Spleen (tissue), 7 donors: ENCODE results near the gene BCAR3.

Experiments
- CTCF ChIP-seq, 11 experiments: fragments of 200-600 bp in 7 of 11; fragments of 450-650 bp in 4 of 11; sonication (generic) in 4 of 11; IDR thresholded peaks in 8 of 11; conservative IDR thresholded peaks in 3 of 11; 1 replicate in 7 of 11; 2 replicates in 4 of 11; pipeline versions ENCODE4 v1.4.0 to v1.8.0; 2016 to 2021; ENCODE audit warnings: antibody characterized with exemption in 11 of 11, inconsistent platforms in 4 of 11, mild to moderate bottlenecking in 1 of 11
- POLR2A ChIP-seq, 3 donors: fragments of 450-650 bp; IDR thresholded peaks; one replicate each; pipeline ENCODE4 v1.5.1; 2017; ENCODE audit warnings: antibody characterized with exemption in 3 of 3, mild to moderate bottlenecking in 1 of 3
- POLR2AphosphoS5 ChIP-seq, 3 donors: sonication (generic); formaldehyde crosslinking; IDR thresholded peaks; one replicate each; pipeline ENCODE4 v1.5.1; 2017; ENCODE audit warnings: antibody characterized with exemption in 3 of 3
- donor health status: DM: no; HTN: no; CAD: no; lungs with moderate emphysema.
- donor health status: DM: no; HTN: no; CAD: no.
- donor health status: DM: no; HTN: no; CAD: no.

GRCh38 chr1:93672069-93672468 is 9.6 kb downstream of the BCAR3 start:
- no peak for TF ChIP-seq CTCF (IDR thresholded peaks at IDR 0.05 in 8 of 11, conservative IDR thresholded peaks at IDR 0.05 in 3 of 11)
- TF ChIP-seq POLR2A (IDR thresholded peaks at IDR 0.05), result no peak
- peak in 1 of 3 donors; percentile 15 for TF ChIP-seq POLR2AphosphoS5 (IDR thresholded peaks at IDR 0.05)
